Measurements from ENCODE around the gene CAPN14. TPM values are rescaled to one million over a fixed set of nuclear protein-coding genes. Genes with fewer than 3 reads are reported as not detected.

Gene CAPN14
- total RNA-seq, 1 experiment from 2014 or later, result not detected

GRCh38 chr2:31237348-31238017 lies 20.2 kb upstream of the CAPN14 start:
- no peak overlapping the region for H3K9ac ChIP-seq (ENCODE audit: low read length)
- no peak for TF ChIP-seq EZH2 (IDR thresholded peaks at IDR 0.05; ENCODE audit: low read length, unreplicated experiment)
- TF ChIP-seq, protein P1, sequence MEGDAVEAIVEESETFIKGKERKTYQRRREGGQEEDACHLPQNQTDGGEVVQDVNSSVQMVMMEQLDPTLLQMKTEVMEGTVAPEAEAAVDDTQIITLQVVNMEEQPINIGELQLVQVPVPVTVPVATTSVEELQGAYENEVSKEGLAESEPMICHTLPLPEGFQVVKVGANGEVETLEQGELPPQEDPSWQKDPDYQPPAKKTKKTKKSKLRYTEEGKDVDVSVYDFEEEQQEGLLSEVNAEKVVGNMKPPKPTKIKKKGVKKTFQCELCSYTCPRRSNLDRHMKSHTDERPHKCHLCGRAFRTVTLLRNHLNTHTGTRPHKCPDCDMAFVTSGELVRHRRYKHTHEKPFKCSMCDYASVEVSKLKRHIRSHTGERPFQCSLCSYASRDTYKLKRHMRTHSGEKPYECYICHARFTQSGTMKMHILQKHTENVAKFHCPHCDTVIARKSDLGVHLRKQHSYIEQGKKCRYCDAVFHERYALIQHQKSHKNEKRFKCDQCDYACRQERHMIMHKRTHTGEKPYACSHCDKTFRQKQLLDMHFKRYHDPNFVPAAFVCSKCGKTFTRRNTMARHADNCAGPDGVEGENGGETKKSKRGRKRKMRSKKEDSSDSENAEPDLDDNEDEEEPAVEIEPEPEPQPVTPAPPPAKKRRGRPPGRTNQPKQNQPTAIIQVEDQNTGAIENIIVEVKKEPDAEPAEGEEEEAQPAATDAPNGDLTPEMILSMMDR (conservative IDR thresholded peaks at IDR 0.05; ENCODE audit: low read depth, low read length), result no peak
- no peak for TF ChIP-seq EZH2phosphoT487 (IDR thresholded peaks at IDR 0.05; ENCODE audit: borderline replicate concordance, low read length)
- no peaks in the 10 kb centered on the region for H4K20me1 ChIP-seq (ENCODE audit: low read length)
- no peak overlapping the region for H2AFZ ChIP-seq (ENCODE audit: low read length)
- no peak overlapping the region for H3K4me2 ChIP-seq (ENCODE audit: low read length)
- CTCF ChIA-PET, result no interaction called here
- H3F3A ChIP-seq (ENCODE audit: low read length, unreplicated experiment), result no peaks in the 10 kb centered on the region
- H3K4me1 ChIP-seq (ENCODE audit: insufficient read depth, low read length), result peaks cover 7% of the 10 kb centered on the region; the same call in 1 of the 2 replicates
- no peak for ATAC-seq
- no peaks in the 10 kb centered on the region for H3K27me3 ChIP-seq (ENCODE audit: low read length)
- no peaks in the 10 kb centered on the region for H3K36me3 ChIP-seq (ENCODE audit: low read depth, low read length)
- DNase-seq, result no peak
- H3K9me2 ChIP-seq (replicated peaks; ENCODE audit: low read length), result no peaks in the 10 kb centered on the region
- no peaks in the 10 kb centered on the region for H3K79me2 ChIP-seq (ENCODE audit: low read length)
- H3K27ac ChIP-seq (ENCODE audit: low read length), result no peak overlapping the region
- no peaks in the 10 kb centered on the region for H3K9me3 ChIP-seq (ENCODE audit: low read length)
- intact Hi-C loops (cut with micrococcal nuclease), result loop anchor here (10.0 kb wide), 2 partner anchors 177 to 287 kb away; partner anchors contain the start of gene XDH
- BruUV-seq (replicated peaks), result no TSS peak
- no peak overlapping the region for H3K4me3 ChIP-seq (ENCODE audit: low read length)
- POLR2A ChIA-PET (ENCODE audit: unreplicated experiment), result no interaction called here

DNA sequence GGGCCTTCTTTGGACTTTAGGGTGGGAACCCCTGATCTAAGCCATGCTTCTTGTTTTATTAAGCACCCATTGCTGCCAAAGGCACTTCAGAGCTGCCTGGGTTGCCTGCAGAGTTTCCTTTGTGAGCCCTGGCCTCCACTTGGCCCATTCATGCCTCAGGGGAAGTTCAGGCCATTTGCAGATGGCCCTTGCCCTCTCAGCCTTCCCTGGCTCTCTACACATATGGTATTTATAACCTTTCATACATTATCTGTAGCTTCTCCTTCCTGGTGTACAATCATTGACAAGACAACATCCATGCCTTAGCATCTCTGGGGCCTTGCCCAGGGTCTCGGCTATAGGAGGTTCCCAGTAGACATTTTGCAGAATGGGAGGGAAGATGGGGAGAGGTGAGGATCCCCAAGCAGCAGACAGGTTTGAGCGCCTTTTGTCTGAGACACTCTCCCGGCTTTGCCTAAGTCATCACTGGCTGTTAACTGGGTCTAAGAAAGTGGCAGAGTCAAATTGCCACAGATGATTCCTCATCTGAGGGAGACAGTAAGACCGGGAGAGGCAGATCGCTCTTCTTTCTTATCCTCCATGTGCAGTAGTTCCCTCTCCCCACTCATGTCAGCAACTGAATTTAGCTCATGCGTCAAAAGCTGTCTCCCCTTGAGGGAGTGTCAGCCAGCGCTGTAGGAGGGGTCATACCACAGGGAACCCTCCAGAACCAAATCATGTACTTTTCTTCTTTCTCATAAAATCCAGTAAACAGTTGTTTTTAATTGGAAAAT lies 19.3 kb upstream of the CAPN14 start:
- Histone ChIP-seq H3K36me3 (ENCODE audit: low read depth, low read length) (no peaks in the 10 kb centered on the region), H3K27ac (ENCODE audit: low read length) (no peak overlapping the region), H3K9me2 (replicated peaks; ENCODE audit: low read length) (no peaks in the 10 kb centered on the region), H3F3A (ENCODE audit: low read length, unreplicated experiment) (no peaks in the 10 kb centered on the region), H3K9me3 (ENCODE audit: low read length) (no peaks in the 10 kb centered on the region), H3K4me2 (ENCODE audit: low read length) (no peak overlapping the region), H3K9ac (ENCODE audit: low read length) (no peak overlapping the region), H3K4me1 (ENCODE audit: insufficient read depth, low read length) (peaks cover 7% of the 10 kb centered on the region; the same call in 1 of the 2 replicates), H3K79me2 (ENCODE audit: low read length) (no peaks in the 10 kb centered on the region), H3K27me3 (ENCODE audit: low read length) (no peaks in the 10 kb centered on the region), H2AFZ (ENCODE audit: low read length) (no peak overlapping the region), H3K4me3 (ENCODE audit: low read length) (no peak overlapping the region), H4K20me1 (ENCODE audit: low read length) (no peaks in the 10 kb centered on the region)
- CTCF ChIA-PET, result no interaction called here
- no TSS peak for BruUV-seq (replicated peaks)
- DNase-seq (no peak), ATAC-seq (no peak)
- POLR2A ChIA-PET (ENCODE audit: unreplicated experiment), result no interaction called here
- intact Hi-C loops (cut with micrococcal nuclease), result loop anchor here (10.0 kb wide), 2 partner anchors 178 to 288 kb away; partner anchors contain the start of gene XDH
- TF ChIP-seq EZH2phosphoT487 (IDR thresholded peaks at IDR 0.05; ENCODE audit: borderline replicate concordance, low read length) (no peak), EZH2 (IDR thresholded peaks at IDR 0.05; ENCODE audit: low read length, unreplicated experiment) (no peak)
- TF ChIP-seq, protein P1 (conservative IDR thresholded peaks at IDR 0.05; ENCODE audit: low read depth, low read length), result no peak

Data from PC-3 (cell line).